ENCODE results near the gene SRRM2. TPM values are rescaled to one million over a fixed set of nuclear protein-coding genes. Genes with fewer than 3 reads are reported as not detected.

SRRM2 gene
- total and polyA plus RNA-seq, 9 of the 15 experiments (the other 6 are each of a cell fraction or from before 2014, with no cell fraction given) = 26.7 to 563 (median 81.1) TPM

DNA sequence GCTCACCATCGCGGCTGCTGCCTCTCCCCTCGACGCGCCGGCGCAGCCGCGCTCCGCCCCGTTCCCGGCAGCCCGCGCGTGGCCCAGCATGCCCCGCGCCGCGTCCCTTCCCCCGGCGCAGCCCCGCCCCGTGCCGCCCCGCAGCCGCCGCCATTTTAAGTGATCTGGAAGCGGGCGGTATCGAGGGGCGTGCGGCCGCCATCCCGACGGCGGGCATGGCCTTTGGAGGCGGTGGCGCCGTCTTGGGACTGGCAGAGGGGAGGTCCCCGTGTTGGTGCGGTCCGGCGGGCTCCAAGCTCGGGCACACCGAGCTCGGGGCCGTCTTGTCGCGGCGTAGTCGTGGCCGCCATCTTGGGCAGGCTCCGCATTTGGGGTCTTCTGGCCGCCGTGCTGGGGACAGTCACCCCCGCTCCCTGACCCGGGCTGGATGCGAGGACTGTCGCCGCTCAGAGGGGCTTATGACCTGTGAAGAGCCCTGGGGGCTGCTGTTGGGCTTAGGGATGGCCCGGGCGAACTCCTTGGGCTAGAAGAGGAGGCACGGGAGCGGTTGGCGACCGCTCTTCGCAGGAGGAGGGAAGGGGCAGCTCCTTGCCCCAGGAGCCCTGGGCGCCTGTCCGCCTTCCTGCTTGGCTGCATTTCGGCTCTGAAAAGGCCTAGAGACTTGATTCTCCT is 24.9 kb downstream of the SRRM2 start, which contains the start of gene ELOB (continued):
- TF ChIP-seq MED1 (CRISPR knock-in tag; IDR thresholded peaks at IDR 0.05; ENCODE audit: borderline replicate concordance) = no peak
- TF ChIP-seq TRIM24 (IDR thresholded peaks at IDR 0.05) = no peak
- TF ChIP-seq TCF7 (IDR thresholded peaks at IDR 0.05; ENCODE audit: borderline replicate concordance) = no peak
- TF ChIP-seq, protein P1, sequence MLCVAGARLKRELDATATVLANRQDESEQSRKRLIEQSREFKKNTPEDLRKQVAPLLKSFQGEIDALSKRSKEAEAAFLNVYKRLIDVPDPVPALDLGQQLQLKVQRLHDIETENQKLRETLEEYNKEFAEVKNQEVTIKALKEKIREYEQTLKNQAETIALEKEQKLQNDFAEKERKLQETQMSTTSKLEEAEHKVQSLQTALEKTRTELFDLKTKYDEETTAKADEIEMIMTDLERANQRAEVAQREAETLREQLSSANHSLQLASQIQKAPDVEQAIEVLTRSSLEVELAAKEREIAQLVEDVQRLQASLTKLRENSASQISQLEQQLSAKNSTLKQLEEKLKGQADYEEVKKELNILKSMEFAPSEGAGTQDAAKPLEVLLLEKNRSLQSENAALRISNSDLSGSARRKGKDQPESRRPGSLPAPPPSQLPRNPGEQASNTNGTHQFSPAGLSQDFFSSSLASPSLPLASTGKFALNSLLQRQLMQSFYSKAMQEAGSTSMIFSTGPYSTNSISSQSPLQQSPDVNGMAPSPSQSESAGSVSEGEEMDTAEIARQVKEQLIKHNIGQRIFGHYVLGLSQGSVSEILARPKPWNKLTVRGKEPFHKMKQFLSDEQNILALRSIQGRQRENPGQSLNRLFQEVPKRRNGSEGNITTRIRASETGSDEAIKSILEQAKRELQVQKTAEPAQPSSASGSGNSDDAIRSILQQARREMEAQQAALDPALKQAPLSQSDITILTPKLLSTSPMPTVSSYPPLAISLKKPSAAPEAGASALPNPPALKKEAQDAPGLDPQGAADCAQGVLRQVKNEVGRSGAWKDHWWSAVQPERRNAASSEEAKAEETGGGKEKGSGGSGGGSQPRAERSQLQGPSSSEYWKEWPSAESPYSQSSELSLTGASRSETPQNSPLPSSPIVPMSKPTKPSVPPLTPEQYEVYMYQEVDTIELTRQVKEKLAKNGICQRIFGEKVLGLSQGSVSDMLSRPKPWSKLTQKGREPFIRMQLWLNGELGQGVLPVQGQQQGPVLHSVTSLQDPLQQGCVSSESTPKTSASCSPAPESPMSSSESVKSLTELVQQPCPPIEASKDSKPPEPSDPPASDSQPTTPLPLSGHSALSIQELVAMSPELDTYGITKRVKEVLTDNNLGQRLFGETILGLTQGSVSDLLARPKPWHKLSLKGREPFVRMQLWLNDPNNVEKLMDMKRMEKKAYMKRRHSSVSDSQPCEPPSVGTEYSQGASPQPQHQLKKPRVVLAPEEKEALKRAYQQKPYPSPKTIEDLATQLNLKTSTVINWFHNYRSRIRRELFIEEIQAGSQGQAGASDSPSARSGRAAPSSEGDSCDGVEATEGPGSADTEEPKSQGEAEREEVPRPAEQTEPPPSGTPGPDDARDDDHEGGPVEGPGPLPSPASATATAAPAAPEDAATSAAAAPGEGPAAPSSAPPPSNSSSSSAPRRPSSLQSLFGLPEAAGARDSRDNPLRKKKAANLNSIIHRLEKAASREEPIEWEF (CRISPR knock-in tag; IDR thresholded peaks at IDR 0.05) = no peak
- no peak for TF ChIP-seq HDAC2 (IDR thresholded peaks at IDR 0.05)
- 0 out of 2 replicates have a peak, but pooled peaks have one; percentile 11 for TF ChIP-seq PHB (CRISPR knock-in tag; IDR thresholded peaks at IDR 0.05)
- TF ChIP-seq, protein P2, sequence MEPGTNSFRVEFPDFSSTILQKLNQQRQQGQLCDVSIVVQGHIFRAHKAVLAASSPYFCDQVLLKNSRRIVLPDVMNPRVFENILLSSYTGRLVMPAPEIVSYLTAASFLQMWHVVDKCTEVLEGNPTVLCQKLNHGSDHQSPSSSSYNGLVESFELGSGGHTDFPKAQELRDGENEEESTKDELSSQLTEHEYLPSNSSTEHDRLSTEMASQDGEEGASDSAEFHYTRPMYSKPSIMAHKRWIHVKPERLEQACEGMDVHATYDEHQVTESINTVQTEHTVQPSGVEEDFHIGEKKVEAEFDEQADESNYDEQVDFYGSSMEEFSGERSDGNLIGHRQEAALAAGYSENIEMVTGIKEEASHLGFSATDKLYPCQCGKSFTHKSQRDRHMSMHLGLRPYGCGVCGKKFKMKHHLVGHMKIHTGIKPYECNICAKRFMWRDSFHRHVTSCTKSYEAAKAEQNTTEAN (CRISPR knock-in tag; IDR thresholded peaks at IDR 0.05) = peak; percentile 83; the same call in 1 of the 2 replicates
- TF ChIP-seq PRPF4 (IDR thresholded peaks at IDR 0.05; ENCODE audit: insufficient read depth, low read depth, low read length, poor library complexity, severe bottlenecking) = no peak
- TF ChIP-seq STAT5A (IDR thresholded peaks at IDR 0.05; ENCODE audit: borderline replicate concordance, low read length) = no peak
- no peak for TF ChIP-seq RBM17 (IDR thresholded peaks at IDR 0.05; ENCODE audit: borderline replicate concordance, low read depth, low read length)
- TF ChIP-seq, protein P3, sequence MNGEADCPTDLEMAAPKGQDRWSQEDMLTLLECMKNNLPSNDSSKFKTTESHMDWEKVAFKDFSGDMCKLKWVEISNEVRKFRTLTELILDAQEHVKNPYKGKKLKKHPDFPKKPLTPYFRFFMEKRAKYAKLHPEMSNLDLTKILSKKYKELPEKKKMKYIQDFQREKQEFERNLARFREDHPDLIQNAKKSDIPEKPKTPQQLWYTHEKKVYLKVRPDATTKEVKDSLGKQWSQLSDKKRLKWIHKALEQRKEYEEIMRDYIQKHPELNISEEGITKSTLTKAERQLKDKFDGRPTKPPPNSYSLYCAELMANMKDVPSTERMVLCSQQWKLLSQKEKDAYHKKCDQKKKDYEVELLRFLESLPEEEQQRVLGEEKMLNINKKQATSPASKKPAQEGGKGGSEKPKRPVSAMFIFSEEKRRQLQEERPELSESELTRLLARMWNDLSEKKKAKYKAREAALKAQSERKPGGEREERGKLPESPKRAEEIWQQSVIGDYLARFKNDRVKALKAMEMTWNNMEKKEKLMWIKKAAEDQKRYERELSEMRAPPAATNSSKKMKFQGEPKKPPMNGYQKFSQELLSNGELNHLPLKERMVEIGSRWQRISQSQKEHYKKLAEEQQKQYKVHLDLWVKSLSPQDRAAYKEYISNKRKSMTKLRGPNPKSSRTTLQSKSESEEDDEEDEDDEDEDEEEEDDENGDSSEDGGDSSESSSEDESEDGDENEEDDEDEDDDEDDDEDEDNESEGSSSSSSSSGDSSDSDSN (IDR thresholded peaks at IDR 0.05; ENCODE audit: borderline replicate concordance in 1 of 2, low read depth in 2 of 2, low read length in 2 of 2) = no peak
- no peak for TF ChIP-seq MECOM (CRISPR knock-in tag; IDR thresholded peaks at IDR 0.05)
- TF ChIP-seq ZNF77 (CRISPR knock-in tag; IDR thresholded peaks at IDR 0.05) = no peak
- TF ChIP-seq, protein P4, sequence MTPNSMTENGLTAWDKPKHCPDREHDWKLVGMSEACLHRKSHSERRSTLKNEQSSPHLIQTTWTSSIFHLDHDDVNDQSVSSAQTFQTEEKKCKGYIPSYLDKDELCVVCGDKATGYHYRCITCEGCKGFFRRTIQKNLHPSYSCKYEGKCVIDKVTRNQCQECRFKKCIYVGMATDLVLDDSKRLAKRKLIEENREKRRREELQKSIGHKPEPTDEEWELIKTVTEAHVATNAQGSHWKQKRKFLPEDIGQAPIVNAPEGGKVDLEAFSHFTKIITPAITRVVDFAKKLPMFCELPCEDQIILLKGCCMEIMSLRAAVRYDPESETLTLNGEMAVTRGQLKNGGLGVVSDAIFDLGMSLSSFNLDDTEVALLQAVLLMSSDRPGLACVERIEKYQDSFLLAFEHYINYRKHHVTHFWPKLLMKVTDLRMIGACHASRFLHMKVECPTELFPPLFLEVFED (CRISPR knock-in tag; conservative IDR thresholded peaks at IDR 0.05) = 0 out of 2 replicates have a peak, but pooled peaks have one; percentile 65
- TF ChIP-seq CBFA2T2 (conservative IDR thresholded peaks at IDR 0.05) = no peak
- TF ChIP-seq, protein P5, sequence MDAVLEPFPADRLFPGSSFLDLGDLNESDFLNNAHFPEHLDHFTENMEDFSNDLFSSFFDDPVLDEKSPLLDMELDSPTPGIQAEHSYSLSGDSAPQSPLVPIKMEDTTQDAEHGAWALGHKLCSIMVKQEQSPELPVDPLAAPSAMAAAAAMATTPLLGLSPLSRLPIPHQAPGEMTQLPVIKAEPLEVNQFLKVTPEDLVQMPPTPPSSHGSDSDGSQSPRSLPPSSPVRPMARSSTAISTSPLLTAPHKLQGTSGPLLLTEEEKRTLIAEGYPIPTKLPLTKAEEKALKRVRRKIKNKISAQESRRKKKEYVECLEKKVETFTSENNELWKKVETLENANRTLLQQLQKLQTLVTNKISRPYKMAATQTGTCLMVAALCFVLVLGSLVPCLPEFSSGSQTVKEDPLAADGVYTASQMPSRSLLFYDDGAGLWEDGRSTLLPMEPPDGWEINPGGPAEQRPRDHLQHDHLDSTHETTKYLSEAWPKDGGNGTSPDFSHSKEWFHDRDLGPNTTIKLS (IDR thresholded peaks at IDR 0.05; ENCODE audit: borderline replicate concordance, low read depth) = peak; percentile 61; the same call in 1 of the 2 replicates
